SH-SY5Y (cell line): ENCODE data around the gene ENHO.

Experiments
- GATA2 ChIP-seq: IDR thresholded peaks from 2 replicates; pipeline ENCODE4 v1.6.1; 2011; ENCODE audit warnings: mild to moderate bottlenecking, low read depth, low read length
- GATA3 ChIP-seq: IDR thresholded peaks from 2 replicates; pipeline ENCODE4 v1.6.1; 2011; ENCODE audit warnings: low read depth, mild to moderate bottlenecking, low read length, moderate library complexity

DNA sequence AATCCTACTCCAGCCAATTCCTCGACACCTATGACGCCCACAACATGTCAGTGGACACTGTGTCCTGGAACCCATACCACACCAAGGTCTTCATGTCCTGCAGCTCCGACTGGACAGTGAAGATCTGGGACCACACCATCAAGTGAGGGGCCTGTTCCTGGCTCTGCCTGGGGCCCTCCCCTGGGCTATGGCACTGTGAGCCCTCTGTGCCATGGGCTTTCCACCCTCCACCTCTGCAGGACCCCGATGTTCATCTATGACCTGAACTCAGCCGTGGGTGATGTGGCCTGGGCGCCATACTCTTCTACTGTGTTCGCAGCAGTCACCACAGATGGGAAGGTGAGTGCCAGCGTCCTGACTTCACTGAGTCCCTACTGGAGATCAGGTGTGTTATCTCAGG is 8.4 kb downstream of the ENHO start:
- no peak for TF ChIP-seq GATA2
- TF ChIP-seq GATA3: no peak
